ENCODE results near the gene PRSS56. TPM values are rescaled to one million over a fixed set of nuclear protein-coding genes. Genes with fewer than 3 reads are reported as not detected.

The PRSS56 gene
- total RNA-seq, 1 donor from 2014 or later, result not detected

GRCh38 chr2:232498452-232498851, 21.7 kb upstream of the PRSS56 start:
- Histone ChIP-seq H3K27ac (no peak overlapping the region), H3K36me3 (no peaks in the 10 kb centered on the region), H3K27me3 (no peaks in the 10 kb centered on the region), H3K4me3 (no peak overlapping the region), H3K9me3 (no peaks in the 10 kb centered on the region), H3K4me1 (peaks cover 3 to 6% of the 10 kb centered on the region in 2 donors)
- intact Hi-C loops (cut with DNase I), result no loop called here
- no peak for DNase-seq (ENCODE audit: low spot score in 2 of 2)
- TF ChIP-seq CTCF (IDR thresholded peaks at IDR 0.05), result no peak

GRCh38 chr2:232501331-232501771, 18.8 kb upstream of the PRSS56 start:
- peaks cover 4 to 7% of the 10 kb centered on the region in 2 donors for H3K4me1 ChIP-seq
- no peaks in the 10 kb centered on the region for H3K27me3 ChIP-seq
- H3K36me3 ChIP-seq, result no peaks in the 10 kb centered on the region
- intact Hi-C loops (cut with DNase I), result no loop called here
- H3K4me3 ChIP-seq, result no peak overlapping the region
- no peak for DNase-seq (ENCODE audit: low spot score in 2 of 2)
- TF ChIP-seq CTCF (IDR thresholded peaks at IDR 0.05), result no peak
- H3K27ac ChIP-seq, result no peak overlapping the region
- H3K9me3 ChIP-seq, result no peaks in the 10 kb centered on the region

GRCh38 chr2:232501794-232502390, 18.3 kb upstream of the PRSS56 start:
- no peaks in the 10 kb centered on the region for H3K27me3 ChIP-seq
- no peak overlapping the region for H3K4me3 ChIP-seq
- DNase-seq (ENCODE audit: low spot score in 2 of 2), result no peak
- H3K27ac ChIP-seq, result no peak overlapping the region
- no peaks in the 10 kb centered on the region for H3K36me3 ChIP-seq
- no peak for TF ChIP-seq CTCF (IDR thresholded peaks at IDR 0.05)
- H3K9me3 ChIP-seq, result no peaks in the 10 kb centered on the region
- intact Hi-C loops (cut with DNase I), result no loop called here
- peaks cover 4 to 7% of the 10 kb centered on the region in 2 donors for H3K4me1 ChIP-seq

GRCh38 chr2:232502511-232502910, 17.7 kb upstream of the PRSS56 start:
- no peak for TF ChIP-seq CTCF (IDR thresholded peaks at IDR 0.05)
- DNase-seq (ENCODE audit: low spot score in 2 of 2), result no peak
- intact Hi-C loops (cut with DNase I), result no loop called here
- H3K9me3 ChIP-seq, result no peaks in the 10 kb centered on the region
- H3K4me3 ChIP-seq, result peak overlapping the region in 1 of 2 donors; percentile 67
- no peak overlapping the region for H3K27ac ChIP-seq
- H3K36me3 ChIP-seq, result no peaks in the 10 kb centered on the region
- H3K27me3 ChIP-seq, result no peaks in the 10 kb centered on the region
- H3K4me1 ChIP-seq, result peaks cover 4 to 7% of the 10 kb centered on the region in 2 donors

- no peak overlapping the region for H3K27ac ChIP-seq
- intact Hi-C loops (cut with DNase I), result no loop called here
These were observed 17.0 kb upstream of the PRSS56 start for GRCh38 chr2:232502911-232503808.

More at GRCh38 chr2:232502911-232503808, 17.0 kb upstream of the PRSS56 start:
- no peaks in the 10 kb centered on the region for H3K9me3 ChIP-seq
- peaks cover 4 to 7% of the 10 kb centered on the region in 2 donors for H3K4me1 ChIP-seq
- no peak for TF ChIP-seq CTCF (IDR thresholded peaks at IDR 0.05)
- no peaks in the 10 kb centered on the region for H3K36me3 ChIP-seq
- no peak for DNase-seq (ENCODE audit: low spot score in 2 of 2)
- no peaks in the 10 kb centered on the region for H3K27me3 ChIP-seq
- peak overlapping the region; percentile 39 to 67 for H3K4me3 ChIP-seq

All from ascending aorta (tissue), 2 donors.